Activated CD8-positive, alpha-beta T cell treated with anti-CD3 and anti-CD28 coated beads for 36 hours (primary cell): ENCODE data around the gene RRBP1. TPM values are rescaled to one million over a fixed set of nuclear protein-coding genes. Genes with fewer than 3 reads are reported as not detected.

Experiments
- ATAC-seq: fragments of 200-7000 bp; cut with Tn5 transposase; one replicate; pipeline ENCODE4 v1.10.0; 2021; ENCODE audit warnings: mild to moderate bottlenecking, moderate library complexity
- CTCF ChIA-PET: fragments of 350-600 bp; sonication (Branson Sonifier 250); formaldehyde crosslinking; loops from one replicate; lab custom pipeline; 2021; ENCODE audit warnings: antibody characterized with exemption; lab: Charles Lee
- POLR2A ChIA-PET: fragments of 350-600 bp; sonication (Branson Sonifier 250); formaldehyde crosslinking; loops from one replicate; lab custom pipeline; 2021; ENCODE audit warnings: antibody characterized with exemption; lab: Charles Lee
- DNase-seq: peaks from one replicate; pipeline ENCODE4 v3.0.0-alpha.2; 2020
- H3K27ac Mint-ChIP-seq: one replicate; pipeline ENCODE4 v1.8.0; 2021; ENCODE audit warnings: mild to moderate bottlenecking, mixed read lengths
- H3K27me3 Mint-ChIP-seq: one replicate; pipeline ENCODE4 v1.8.0; 2021; ENCODE audit warnings: mixed read lengths
- H3K36me3 Mint-ChIP-seq: one replicate; pipeline ENCODE4 v1.8.0; 2021; ENCODE audit warnings: low read depth, mixed read lengths
- H3K4me1 Mint-ChIP-seq: one replicate; pipeline ENCODE4 v1.8.0; 2021; ENCODE audit warnings: low read depth, mixed read lengths
- H3K4me3 Mint-ChIP-seq: one replicate; pipeline ENCODE4 v1.8.0; 2021; ENCODE audit warnings: mild to moderate bottlenecking, moderate library complexity, mixed read lengths
- H3K9me3 Mint-ChIP-seq: one replicate; pipeline ENCODE4 v1.8.0; 2021; ENCODE audit warnings: mixed read lengths
- intact Hi-C: fragments of 100-400 bp; cut with micrococcal nuclease; formaldehyde crosslinking; loops from one replicate; pipeline ENCODE4 v1.10.0; 2022
- total RNA-seq, 2 experiments: library from RNA; stranded (reverse); gene quantifications; one replicate each; pipeline ENCODE4 v1.2.3, GENCODE V29; 2021
- TF ChIP-seq, protein P1 (sequence below): fragments of 200-600 bp; IDR thresholded peaks from one replicate; pipeline ENCODE4 v1.8.0; 2022; ENCODE audit warnings: antibody characterized with exemption, mild to moderate bottlenecking

Gene RRBP1
- total RNA-seq, 2 experiments from 2014 or later, result 35.2 to 35.9 TPM

DNA sequence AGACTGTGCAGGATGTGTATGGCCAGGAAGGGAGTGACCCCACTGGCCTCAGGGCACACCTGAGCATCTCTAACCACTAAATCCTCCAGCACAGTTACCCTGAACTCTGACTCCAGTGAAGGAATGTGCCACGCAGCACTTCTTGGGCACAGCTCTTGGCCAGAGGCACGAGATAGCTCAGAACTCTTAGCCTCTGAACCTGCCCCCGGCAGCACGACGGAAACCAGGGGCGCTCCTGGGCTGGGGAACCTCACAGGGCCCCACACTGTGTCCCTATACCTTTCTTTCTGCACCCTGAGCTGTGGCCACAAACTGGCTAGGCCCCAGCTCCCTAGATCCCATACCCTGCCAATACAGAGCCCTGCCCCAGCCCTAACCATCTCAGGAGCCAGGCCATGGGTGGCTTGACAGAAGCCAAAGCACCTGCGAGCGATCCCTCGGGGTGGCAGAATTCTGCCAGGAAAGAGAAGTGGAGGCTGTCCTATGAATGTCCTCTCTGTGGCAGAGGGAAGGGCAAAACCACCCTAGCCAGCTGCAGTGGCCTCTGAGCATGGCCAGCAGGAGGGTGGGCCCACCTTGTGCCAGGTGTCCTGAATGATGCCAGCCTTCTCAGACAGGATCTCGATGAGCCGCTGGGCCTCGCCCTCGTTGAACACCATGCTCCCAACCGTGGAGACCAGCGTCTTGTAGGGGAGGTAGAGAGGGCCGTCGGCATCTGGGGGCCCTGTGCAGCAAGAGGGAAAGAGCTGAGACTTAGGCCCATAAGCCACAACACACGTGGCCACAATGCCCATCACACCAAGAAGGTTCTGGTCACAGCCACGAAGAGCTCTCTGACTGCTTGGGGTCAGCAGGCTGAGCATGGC is 39.4 kb downstream of the RRBP1 start:
- ATAC-seq (no peak), DNase-seq (no peak)
- intact Hi-C loops, result no loop called here
- TF ChIP-seq, protein P1, sequence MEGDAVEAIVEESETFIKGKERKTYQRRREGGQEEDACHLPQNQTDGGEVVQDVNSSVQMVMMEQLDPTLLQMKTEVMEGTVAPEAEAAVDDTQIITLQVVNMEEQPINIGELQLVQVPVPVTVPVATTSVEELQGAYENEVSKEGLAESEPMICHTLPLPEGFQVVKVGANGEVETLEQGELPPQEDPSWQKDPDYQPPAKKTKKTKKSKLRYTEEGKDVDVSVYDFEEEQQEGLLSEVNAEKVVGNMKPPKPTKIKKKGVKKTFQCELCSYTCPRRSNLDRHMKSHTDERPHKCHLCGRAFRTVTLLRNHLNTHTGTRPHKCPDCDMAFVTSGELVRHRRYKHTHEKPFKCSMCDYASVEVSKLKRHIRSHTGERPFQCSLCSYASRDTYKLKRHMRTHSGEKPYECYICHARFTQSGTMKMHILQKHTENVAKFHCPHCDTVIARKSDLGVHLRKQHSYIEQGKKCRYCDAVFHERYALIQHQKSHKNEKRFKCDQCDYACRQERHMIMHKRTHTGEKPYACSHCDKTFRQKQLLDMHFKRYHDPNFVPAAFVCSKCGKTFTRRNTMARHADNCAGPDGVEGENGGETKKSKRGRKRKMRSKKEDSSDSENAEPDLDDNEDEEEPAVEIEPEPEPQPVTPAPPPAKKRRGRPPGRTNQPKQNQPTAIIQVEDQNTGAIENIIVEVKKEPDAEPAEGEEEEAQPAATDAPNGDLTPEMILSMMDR, result no peak
- Mint-ChIP-seq H3K9me3 (no peaks in the 10 kb centered on the region), H3K4me1 (no peaks in the 10 kb centered on the region), H3K27me3 (no peaks in the 10 kb centered on the region), H3K27ac (no peak overlapping the region), H3K4me3 (no peak overlapping the region), H3K36me3 (peaks cover 4% of the 10 kb centered on the region)
- CTCF ChIA-PET, result interaction anchor here (1.3 to 1.5 kb wide), 2 partner anchors 40 to 354 kb away, joined by 3 read pairs; no protein-coding TSS in a partner anchor
- POLR2A ChIA-PET, result interaction anchor here (0.7 kb wide), 1 partner anchor 24 kb away, joined by 3 read pairs; no protein-coding TSS in a partner anchor

DNA sequence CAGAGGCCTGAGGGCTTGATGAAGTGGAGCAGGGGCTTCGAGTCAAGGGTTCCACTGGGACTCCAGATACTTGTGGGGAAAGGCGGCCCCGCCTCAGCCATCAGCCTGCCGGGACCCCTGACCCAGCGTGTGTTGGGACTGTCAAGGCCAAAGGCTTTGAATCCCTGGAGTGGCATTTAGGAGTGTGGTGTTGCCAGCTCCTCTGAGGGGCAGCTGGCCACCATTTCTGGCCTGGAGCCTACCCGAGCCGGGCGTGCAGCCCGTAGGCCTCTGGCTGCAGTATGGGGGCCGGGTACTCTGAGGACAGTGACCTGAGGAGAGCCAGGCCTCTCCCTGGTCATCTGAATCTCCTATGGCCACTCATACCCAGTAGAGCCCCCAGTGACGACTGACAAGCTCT is 40.0 kb downstream of the RRBP1 start:
- no peak for ATAC-seq
- CTCF ChIA-PET, result no interaction called here

DNA sequence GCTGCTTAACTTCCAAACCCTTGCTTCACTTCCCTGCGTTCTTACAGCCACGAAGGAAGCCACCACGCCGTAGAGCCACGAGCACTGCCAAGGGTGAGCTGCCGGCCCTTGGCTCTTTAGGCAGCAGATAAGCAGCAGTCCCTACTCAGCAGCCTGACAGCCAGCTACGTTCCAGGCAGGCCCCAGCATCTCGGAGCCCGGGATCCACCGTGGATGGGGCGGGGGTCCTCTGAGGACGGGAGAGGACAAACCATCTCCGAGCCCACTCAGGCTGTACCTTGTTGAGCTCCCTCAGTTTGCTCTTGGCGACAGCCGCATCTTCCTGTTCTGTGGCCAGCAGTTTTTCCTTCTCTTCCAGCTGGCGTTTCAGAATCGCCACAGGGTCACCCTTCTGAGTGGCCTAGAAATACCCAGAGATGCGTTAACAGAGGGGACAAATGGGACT is 40.5 kb downstream of the RRBP1 start:
- ChIA-PET POLR2A (no interaction called here), CTCF (no interaction called here)
- Mint-ChIP-seq H3K4me1 (no peaks in the 10 kb centered on the region), H3K9me3 (no peaks in the 10 kb centered on the region), H3K36me3 (peaks cover 4% of the 10 kb centered on the region), H3K27ac (no peak overlapping the region), H3K4me3 (no peak overlapping the region), H3K27me3 (no peaks in the 10 kb centered on the region)
- intact Hi-C loops, result no loop called here
- DNase-seq (no peak), ATAC-seq (no peak)
- TF ChIP-seq, protein P1, result no peak

More for the DNA sequence above, 40.0 kb downstream of the RRBP1 start:
- Mint-ChIP-seq H3K36me3 (peaks cover 4% of the 10 kb centered on the region), H3K9me3 (no peaks in the 10 kb centered on the region), H3K4me3 (no peak overlapping the region), H3K27me3 (no peaks in the 10 kb centered on the region), H3K4me1 (no peaks in the 10 kb centered on the region), H3K27ac (no peak overlapping the region)
- intact Hi-C loops, result no loop called here
- TF ChIP-seq, protein P1, result no peak
- POLR2A ChIA-PET, result no interaction called here
- no peak for DNase-seq

DNA sequence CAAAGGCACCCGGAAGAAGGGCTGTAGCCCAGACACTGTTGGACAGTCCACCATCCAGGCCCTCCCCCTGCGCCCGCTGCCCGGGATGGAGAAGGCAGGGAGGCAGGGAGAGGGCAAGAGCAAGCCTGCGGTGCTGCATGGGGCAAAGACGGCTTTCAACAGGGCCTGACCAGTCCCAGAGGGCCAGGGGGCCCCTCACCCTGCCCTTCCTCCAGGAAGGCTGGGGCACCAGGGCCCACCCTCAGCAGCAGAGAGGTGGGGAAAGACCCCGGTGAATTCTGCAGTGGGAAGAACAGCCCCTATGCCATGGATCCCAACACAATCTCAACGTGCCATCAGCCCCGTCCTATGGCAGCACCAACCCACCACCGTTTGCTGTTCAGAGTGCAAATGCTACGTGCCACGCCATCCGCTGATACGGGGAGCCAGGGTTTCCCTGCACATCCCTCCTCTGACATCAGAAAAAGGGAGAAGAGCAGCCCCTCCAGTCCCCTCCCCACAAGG is 41.1 kb downstream of the RRBP1 start:
- ATAC-seq (no peak), DNase-seq (no peak)
- H3K4me1 Mint-ChIP-seq, result no peaks in the 10 kb centered on the region
- peaks cover 8% of the 10 kb centered on the region for H3K36me3 Mint-ChIP-seq
- TF ChIP-seq, protein P1, result no peak
- CTCF ChIA-PET, result no interaction called here
- POLR2A ChIA-PET, result no interaction called here
- no peak overlapping the region for H3K27ac Mint-ChIP-seq
- H3K4me3 Mint-ChIP-seq, result no peak overlapping the region
- intact Hi-C loops, result no loop called here
- no peaks in the 10 kb centered on the region for H3K9me3 Mint-ChIP-seq
- no peaks in the 10 kb centered on the region for H3K27me3 Mint-ChIP-seq
